ENCODE measurements around the gene SRRM4.

The SRRM4 gene

GRCh38 chr12:119204671-119205285, 223.4 kb downstream of the SRRM4 start:
- no peak for DNase-seq (ENCODE audit: low spot score)

- DNase-seq (ENCODE audit: low spot score), result no peak
Measured at GRCh38 chr12:119206348-119207062, 225.2 kb downstream of the SRRM4 start.

GRCh38 chr12:119207063-119207560, 225.8 kb downstream of the SRRM4 start:
- DNase-seq (ENCODE audit: low spot score), result no peak

- peak; percentile 75 for DNase-seq (ENCODE audit: low spot score)
Measured at GRCh38 chr12:119208626-119209061, 227.3 kb downstream of the SRRM4 start.

- no peak for DNase-seq (ENCODE audit: low spot score)
Measured at GRCh38 chr12:119211884-119212283, 230.5 kb downstream of the SRRM4 start.

All from AG20443 (cell line).